Measurements from ENCODE around the gene ZGPAT. TPM values are rescaled to one million over a fixed set of nuclear protein-coding genes. Genes with fewer than 3 reads are reported as not detected.

The ZGPAT gene
- total and polyA plus RNA-seq, 2 of the 8 experiments (the other 6 are each of a cell fraction or from before 2014, with no cell fraction given), result 14.5 to 21.4 TPM

GRCh38 chr20:63718996-63719395 lies 11.2 kb downstream of the ZGPAT start:
- no peak overlapping the region for H2BK5ac ChIP-seq (ENCODE audit: low read depth, low read length)
- CTCF ChIA-PET (ENCODE audit: partially characterized antibody), result interaction anchor here (0.7 to 1.4 kb wide), 3 partner anchors 21 to 1458 kb away, joined by 3 read pairs; no protein-coding TSS in a partner anchor
- no peak for TF ChIP-seq JUN (IDR thresholded peaks at IDR 0.05; ENCODE audit: low read depth, low read length)
- no peak for TF ChIP-seq POLR2AphosphoS5 (IDR thresholded peaks at IDR 0.05; ENCODE audit: low read depth, low read length)
- TF ChIP-seq EZH2 (IDR thresholded peaks at IDR 0.05; ENCODE audit: low read depth, low read length, severe bottlenecking), result no peak
- no peak for TF ChIP-seq CTBP2 (IDR thresholded peaks at IDR 0.05; ENCODE audit: borderline replicate concordance, insufficient read depth, insufficient read length, low read length)
- TF ChIP-seq E2F6 (IDR thresholded peaks at IDR 0.05), result no peak
- no peak for TF ChIP-seq EP300 (IDR thresholded peaks at IDR 0.05; ENCODE audit: borderline replicate concordance in 1 of 2, low read depth in 2 of 2, low read length in 2 of 2)
- no peak for TF ChIP-seq CEBPB (IDR thresholded peaks at IDR 0.05; ENCODE audit: low read depth, low read length)
- no peak for TF ChIP-seq CTCF (IDR thresholded peaks at IDR 0.05; ENCODE audit: control extremely low read depth in 1 of 3, insufficient read depth in 1 of 3, low read depth in 1 of 3, low read length in 3 of 3)
- TF ChIP-seq TAF7 (optimal IDR thresholded peaks at IDR 0.05; ENCODE audit: borderline replicate concordance, low read depth, low read length), result no peak
- TF ChIP-seq KDM4A (IDR thresholded peaks at IDR 0.05; ENCODE audit: low read depth, low read length, severe bottlenecking), result no peak

More at GRCh38 chr20:63718996-63719395, 11.2 kb downstream of the ZGPAT start:
- no peak overlapping the region for H3K4me3 ChIP-seq (ENCODE audit: extremely low read depth in 1 of 4, insufficient read depth in 2 of 4, low read depth in 3 of 4, low read length in 4 of 4)
- no peak overlapping the region for H3K9ac ChIP-seq (replicated peaks in 1 of 4; ENCODE audit: extremely low read depth in 1 of 4, low read depth in 3 of 4, low read length in 3 of 4)
- H3K23ac ChIP-seq (ENCODE audit: insufficient read length), result no peak overlapping the region
- H3K56ac ChIP-seq (replicated peaks; ENCODE audit: insufficient read length, low read depth, low read length), result no peak overlapping the region
- H2AFZ ChIP-seq (ENCODE audit: low read length), result no peak overlapping the region
- no peak overlapping the region for H2BK20ac ChIP-seq (ENCODE audit: low read length)
- no peak for DNase-seq (ENCODE audit: low read depth in 1 of 2, low spot score in 2 of 2)
- H3K79me1 ChIP-seq (ENCODE audit: low read depth, low read length), result peaks cover 3% of the 10 kb centered on the region; the same call in 1 of the 2 replicates
- H3K79me2 ChIP-seq (ENCODE audit: control insufficient read depth in 1 of 2, insufficient read depth in 2 of 2, low read length in 2 of 2), result peaks cover 0 to 43% of the 10 kb centered on the region in 2 experiments; a peak in 2 of 4 replicates
- no peaks in the 10 kb centered on the region for H3K23me2 ChIP-seq (ENCODE audit: low read depth, low read length)
- no peak overlapping the region for H3K4ac ChIP-seq (replicated peaks; ENCODE audit: insufficient read length, low read depth, low read length)
- peaks cover 0 to 9% (median 2%) of the 10 kb centered on the region in 4 experiments; a peak in 4 of 8 replicates for H3K36me3 ChIP-seq (ENCODE audit: control insufficient read depth in 2 of 4, insufficient read depth in 4 of 4, low read length in 3 of 4)
- POLR2A ChIA-PET (ENCODE audit: partially characterized antibody), result interaction anchor here (0.6 to 2.2 kb wide), 5 partner anchors 11 to 173 kb away, joined by 3 to 5 read pairs (median 4); partner anchors contain the start of genes ARFRP1, LIME1, SLC2A4RG and ZGPAT
- peaks cover 0 to 3% of the 10 kb centered on the region in 2 experiments for H4K20me1 ChIP-seq (replicated peaks in 1 of 2; ENCODE audit: control insufficient read depth in 1 of 2, insufficient read depth in 2 of 2, low read length in 2 of 2)
- no peak for FAIRE-seq
- H3K14ac ChIP-seq (ENCODE audit: insufficient read length), result no peak overlapping the region
- H3K18ac ChIP-seq (ENCODE audit: extremely low read depth, low read length), result no peak overlapping the region
- no peaks in the 10 kb centered on the region for H3K9me3 ChIP-seq (ENCODE audit: insufficient read depth in 2 of 2, low read depth in 1 of 2, low read length in 1 of 2)
- no peak overlapping the region for H2BK12ac ChIP-seq (ENCODE audit: low read depth, low read length)
- no peak overlapping the region for H4K5ac ChIP-seq (ENCODE audit: insufficient read length, low read depth, low read length)
- H4K8ac ChIP-seq (ENCODE audit: extremely low read depth, insufficient read depth, low read length), result no peak overlapping the region
- H2BK120ac ChIP-seq (replicated peaks; ENCODE audit: low read depth, low read length), result no peak overlapping the region
- no peak overlapping the region for H3K27ac ChIP-seq (ENCODE audit: low read depth, low read length)
- H3K4me2 ChIP-seq (ENCODE audit: insufficient read depth in 1 of 2, low read depth in 2 of 2, low read length in 2 of 2), result no peak overlapping the region
- H2BK15ac ChIP-seq (ENCODE audit: low read length), result no peak overlapping the region
- H4K91ac ChIP-seq (replicated peaks; ENCODE audit: insufficient read length, low read length), result no peak overlapping the region
- H3K27me3 ChIP-seq (replicated peaks in 1 of 4; ENCODE audit: control insufficient read depth in 3 of 4, extremely low read depth in 1 of 4, insufficient read depth in 3 of 4, low read length in 3 of 4), result no peaks in the 10 kb centered on the region
- WGBS, 2 experiments (ENCODE audit: extremely low coverage in 1 of 2, insufficient coverage in 1 of 2, insufficient read length in 1 of 2, insufficient replicate concordance in 2 of 2, low coverage in 1 of 2, low lambda C conversion rate in 2 of 2, missing lambda C conversion rate in 1 of 2), result 83% methylated on average over 1 of the region's 2 CpGs; no CpG with 5 or more reads in 1 of the 2 experiments
- no peaks in the 10 kb centered on the region for H3K4me1 ChIP-seq (replicated peaks in 1 of 4; ENCODE audit: control insufficient read depth in 3 of 4, insufficient read depth in 4 of 4, low read length in 3 of 4)
- no peak overlapping the region for H2AK5ac ChIP-seq (ENCODE audit: low read depth, low read length)

Measured in H1 (cell line).